ENCODE results near the gene P2RY11. TPM values are rescaled to one million over a fixed set of nuclear protein-coding genes. Genes with fewer than 3 reads are reported as not detected.
A peak's percentile ranks its signal among the peaks of the same experiment; 100 is the strongest.

Gene P2RY11
- total RNA-seq, 4 donors from 2014 or later: 2.9 to 9.2 (median 5.8) TPM

DNA sequence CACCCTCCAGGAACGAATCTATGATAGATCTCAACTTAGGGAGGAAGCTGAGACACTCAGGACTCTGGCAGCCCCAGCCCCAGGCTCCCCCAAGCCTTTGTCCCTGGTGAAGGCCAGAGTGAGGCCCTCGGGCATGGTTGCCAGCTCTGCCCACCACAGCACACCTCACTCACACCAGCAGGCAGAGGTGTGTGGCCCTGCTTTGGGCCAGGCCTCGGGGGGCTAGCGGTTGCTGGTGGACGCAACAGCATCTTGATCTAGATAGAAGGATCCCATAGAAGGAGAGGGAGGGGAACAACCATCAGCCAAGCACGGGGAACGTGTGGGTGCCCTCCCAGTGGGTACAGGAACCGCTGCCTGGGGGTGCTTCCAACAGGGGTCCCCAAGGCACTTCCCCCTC is 46.6 kb downstream of the P2RY11 start:
- no peak for DNase-seq

DNA sequence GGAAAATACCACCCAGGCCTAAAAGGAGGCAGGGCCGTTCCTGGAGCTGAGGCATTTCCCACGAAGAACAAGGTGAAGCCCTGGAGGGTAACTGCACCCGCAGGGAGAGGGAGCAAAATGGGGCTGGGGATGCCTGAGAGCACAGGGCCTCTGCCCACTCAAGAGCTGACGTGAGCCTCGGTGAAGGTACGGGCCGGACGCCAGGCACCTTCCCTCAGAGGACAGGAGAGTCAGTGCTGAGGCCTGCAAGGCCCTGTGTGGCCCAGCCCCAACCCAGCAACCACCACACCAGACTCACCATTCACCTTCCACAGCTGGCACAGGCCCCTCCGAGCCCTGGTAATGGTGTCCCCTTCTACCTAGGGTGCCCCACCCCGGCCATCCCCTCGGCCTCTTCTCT is 47.0 kb downstream of the P2RY11 start:
- Histone ChIP-seq H3K4me3 (no peak overlapping the region), H3K36me3 (peaks cover 36 to 100% (median 69%) of the 10 kb centered on the region in 3 donors), H3K27ac (no peak overlapping the region), H3K4me1 (no peaks in the 10 kb centered on the region), H3K9me3 (no peaks in the 10 kb centered on the region), H3K27me3 (no peaks in the 10 kb centered on the region)
- TF ChIP-seq POLR2A (IDR thresholded peaks at IDR 0.05) (no peak), CTCF (IDR thresholded peaks at IDR 0.05) (no peak)
- WGBS, 2 donors: 95 to 96% methylated on average over 6 to 9 of the region's 11 CpGs
- DNase-seq: no peak
- intact Hi-C loops (cut with DNase I): no loop called here

More for the DNA sequence above, 46.6 kb downstream of the P2RY11 start:
- no peak overlapping the region for H3K4me3 ChIP-seq
- no peak overlapping the region for H3K27ac ChIP-seq
- H3K9me3 ChIP-seq: no peaks in the 10 kb centered on the region
- peaks cover 33 to 100% (median 69%) of the 10 kb centered on the region in 3 donors for H3K36me3 ChIP-seq
- H3K27me3 ChIP-seq: no peaks in the 10 kb centered on the region
- no peaks in the 10 kb centered on the region for H3K4me1 ChIP-seq
- TF ChIP-seq POLR2A (IDR thresholded peaks at IDR 0.05) (no peak), CTCF (IDR thresholded peaks at IDR 0.05) (no peak)
- intact Hi-C loops (cut with DNase I): no loop called here
- WGBS, 2 donors: 95% methylated on average over 4 of the region's 8 CpGs; no CpG with 5 or more reads in 1 of the 2 donors

- 84 to 89% methylated on average over 7 to 11 of the region's 16 CpGs for WGBS, 2 donors
- Histone ChIP-seq H3K27ac (no peak overlapping the region), H3K4me3 (no peak overlapping the region), H3K4me1 (no peaks in the 10 kb centered on the region), H3K27me3 (no peaks in the 10 kb centered on the region), H3K9me3 (no peaks in the 10 kb centered on the region), H3K36me3 (peaks cover 38 to 100% (median 61%) of the 10 kb centered on the region in 3 donors)
- intact Hi-C loops (cut with DNase I): no loop called here
- no peak for TF ChIP-seq CTCF (IDR thresholded peaks at IDR 0.05)
- TF ChIP-seq POLR2A (IDR thresholded peaks at IDR 0.05): no peak
- no peak for DNase-seq
These were observed 48.1 kb downstream of the P2RY11 start for GRCh38 chr19:10159610-10160009.

DNA sequence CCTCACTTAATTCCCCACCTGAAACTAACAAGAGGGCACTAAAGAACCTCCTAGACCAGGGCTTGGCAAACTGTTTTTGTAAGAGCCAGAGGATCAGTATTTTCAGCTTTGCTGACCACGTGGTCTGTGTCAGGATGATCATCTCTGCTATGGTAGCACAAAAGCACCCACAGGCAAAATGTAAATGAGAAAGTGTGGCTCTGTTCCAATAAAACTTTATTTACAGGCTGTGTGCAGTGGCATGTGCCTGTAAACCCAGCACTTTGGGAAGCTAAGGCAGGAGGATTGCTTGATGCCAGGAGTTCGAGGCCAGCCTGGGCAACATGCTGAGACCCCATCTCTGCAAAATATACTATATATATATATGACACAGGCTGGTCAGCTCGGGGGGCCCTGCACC is 52.0 kb downstream of the P2RY11 start:
- TF ChIP-seq CTCF (IDR thresholded peaks at IDR 0.05) (no peak), POLR2A (IDR thresholded peaks at IDR 0.05) (no peak)
- Histone ChIP-seq H3K4me1 (no peaks in the 10 kb centered on the region), H3K27ac (peak overlapping the region in 1 of 4 donors; percentile 5), H3K4me3 (no peak overlapping the region), H3K36me3 (peaks cover 23 to 100% (median 44%) of the 10 kb centered on the region in 3 donors), H3K27me3 (no peaks in the 10 kb centered on the region), H3K9me3 (no peaks in the 10 kb centered on the region)
- intact Hi-C loops (cut with DNase I): no loop called here
- 71 to 82% methylated on average over 3 of the region's 3 CpGs for WGBS, 2 donors
- no peak for DNase-seq

Small RNA genes within 50 kb of the gene (small RNA-seq; reads per million reads assigned to genes)
- gene SNORD105 (37.4 to 100 (median 79.6) reads per million in 4 donors), gene SNORD105B (3,137 to 6,713 (median 5,834) reads per million in 4 donors)

Other genes with a start within 250 kb of the P2RY11 start
- gene OLFM2, start 175.2 kb upstream of the P2RY11 start, total RNA-seq: 10 to 100 TPM in 2 of 4 donors, 1 to 10 TPM in 2; 8.6 to 14.6 (median 9.8) TPM
- 1 to 10 TPM; 3.7 to 7.4 (median 5.2) TPM for gene COL5A3, start 101.2 kb upstream of the P2RY11 start, total RNA-seq
- gene RDH8, start 98.2 kb upstream of the P2RY11 start, total RNA-seq: not detected
- gene SHFL, start 25.4 kb upstream of the P2RY11 start, total RNA-seq: 10 to 100 TPM in 3 of 4 donors, 1 to 10 TPM in 1; 10.0 to 23.7 (median 14.7) TPM
- under 1 TPM in 1 of 4 donors, not detected in 3; 0.42 TPM for gene ANGPTL6, start 9.0 kb upstream of the P2RY11 start, total RNA-seq
- 10 to 100 TPM; 31.9 to 56.1 (median 39.6) TPM for gene PPAN, start 5.3 kb upstream of the P2RY11 start, total RNA-seq
- gene EIF3G, start 8.2 kb downstream of the P2RY11 start, total RNA-seq: 100 to 1,000 TPM; 146 to 253 (median 183) TPM
- gene DNMT1, start 83.3 kb downstream of the P2RY11 start, total RNA-seq: 10 to 100 TPM; 29.5 to 80.6 (median 48.4) TPM
- gene S1PR2, start 119.6 kb downstream of the P2RY11 start, total RNA-seq: 1 to 10 TPM; 1.6 to 6.1 (median 3.3) TPM
- gene MRPL4, start 140.5 kb downstream of the P2RY11 start, total RNA-seq: 100 to 1,000 TPM in 2 of 4 donors, 10 to 100 TPM in 2; 77.6 to 105 (median 92.6) TPM
- 10 to 100 TPM in 1 of 4 donors, 1 to 10 TPM in 3; 5.4 to 26.4 (median 7.7) TPM for gene ICAM1, start 159.4 kb downstream of the P2RY11 start, total RNA-seq
- gene ICAM4, start 175.3 kb downstream of the P2RY11 start, total RNA-seq: under 1 TPM in 2 of 4 donors, not detected in 2; 0.29 to 0.76 TPM
- gene ICAM5, start 178.3 kb downstream of the P2RY11 start, total RNA-seq: 1 to 10 TPM in 2 of 4 donors, under 1 TPM in 1, not detected in 1; 0.12 to 1.6 (median 1.3) TPM
- 1 to 10 TPM in 2 of 4 donors, under 1 TPM in 2; 0.79 to 1.5 (median 1.2) TPM for gene ZGLP1, start 198.1 kb downstream of the P2RY11 start, total RNA-seq
- 10 to 100 TPM in 2 of 4 donors, 1 to 10 TPM in 2; 8.0 to 20.7 (median 12.3) TPM for gene FDX2, start 204.3 kb downstream of the P2RY11 start, total RNA-seq
- 10 to 100 TPM; 13.8 to 26.8 (median 19.7) TPM for gene RAVER1, start 221.8 kb downstream of the P2RY11 start, total RNA-seq
- 10 to 100 TPM in 1 of 4 donors, 1 to 10 TPM in 3; 4.3 to 22.7 (median 8.0) TPM for gene ICAM3, start 227.9 kb downstream of the P2RY11 start, total RNA-seq

Measured in esophagus squamous epithelium (tissue), 5 donors.